Lung (tissue), 12 donors: ENCODE results near the gene NUDT14. TPM values are rescaled to one million over a fixed set of nuclear protein-coding genes. Genes with fewer than 3 reads are reported as not detected.

Experiments used
- ATAC-seq: fragments of 200-7000 bp; cut with Tn5 transposase; one replicate; pipeline ENCODE4 v1.9.1; 2020; ENCODE audit warnings: moderate number of reproducible peaks; ENCODE audit not compliant: insufficient read depth, low FRiP score
- DNase-seq, 3 donors: peaks; one replicate each; pipeline ENCODE4 v3.0.0-alpha.2; 2013 to 2017
- H3K27ac ChIP-seq, 2 donors: one replicate each; pipeline ENCODE4 v1.5.1; 2013; ENCODE audit warnings: mild to moderate bottlenecking in 2 of 2, moderate library complexity in 2 of 2, control low read depth in 1 of 2, inconsistent platforms in 1 of 2, low read depth in 1 of 2, low read length in 1 of 2
- H3K27me3 ChIP-seq, 3 donors: one replicate each; pipeline ENCODE4 v1.5.1; 2013; ENCODE audit warnings: low read length in 2 of 3; ENCODE audit not compliant: control insufficient read depth in 3 of 3, insufficient read depth in 3 of 3
- H3K36me3 ChIP-seq, 4 donors: one replicate each; pipeline ENCODE4 v1.5.1; 2013; ENCODE audit warnings: low read length in 4 of 4, mild to moderate bottlenecking in 1 of 4, moderate library complexity in 1 of 4; ENCODE audit not compliant: control insufficient read depth in 4 of 4, insufficient read depth in 4 of 4
- H3K4me1 ChIP-seq, 5 donors: one replicate each; pipeline ENCODE4 v1.5.1; 2013; ENCODE audit warnings: low read length in 5 of 5, mild to moderate bottlenecking in 2 of 5, moderate library complexity in 1 of 5; ENCODE audit not compliant: control insufficient read depth in 5 of 5, insufficient read depth in 5 of 5
- H3K4me3 ChIP-seq: one replicate; pipeline ENCODE4 v1.5.1; 2013; ENCODE audit warnings: mild to moderate bottlenecking, control low read depth, moderate library complexity
- H3K9ac ChIP-seq, 2 donors: one replicate each; pipeline ENCODE4 v1.5.1; 2013; ENCODE audit warnings: low read length in 2 of 2, control low read depth in 1 of 2; ENCODE audit not compliant: insufficient read depth in 1 of 2
- H3K9me3 ChIP-seq, 4 donors: one replicate each; pipeline ENCODE4 v1.5.1; 2013; ENCODE audit warnings: low read length in 3 of 4, mild to moderate bottlenecking in 1 of 4, moderate library complexity in 1 of 4; ENCODE audit not compliant: control insufficient read depth in 4 of 4, insufficient read depth in 3 of 4
- CTCF ChIP-seq: IDR thresholded peaks from 2 replicates; pipeline ENCODE4 v1.5.1; 2012; ENCODE audit warnings: mild to moderate bottlenecking; ENCODE audit errors: control extremely low read depth, extremely low read depth
- WGBS, 2 donors: extraction: QIAGEN DNeasy Blood & Tissue Kit; methylation state at CpG; one replicate each; pipeline ENCODE4 v1.1.7; 2013; 5-methylcytosine and 5-hydroxymethylcytosine counted together
- polyA plus RNA-seq, 2 donors: library from polyadenylated mRNA; stranded (reverse); fragments of 200-250 nt; gene quantifications; one replicate each; pipeline ENCODE4 v1.2.1, GENCODE V29; 2013
- total RNA-seq, 2 donors: library from RNA; depleted of rRNA in 1 of 2; stranded (reverse); fragments of >200 nt in 1 of 2; gene quantifications; one replicate each; pipeline ENCODE4 v1.2.1, GENCODE V29; 2014 to 2021
- donor health status: control.
- donor health status: control.
- donor health status: Bipolar disorder and iron deficiency.
- donor health status: healthy.
- donor health status: DM: yes; HTN: yes; CAD: no.

Gene NUDT14
- total and polyA plus RNA-seq, 4 donors = 27.7 to 80.7 (median 51.3) TPM

GRCh38 chr14:105148604-105149145 lies 32.4 kb downstream of the NUDT14 start:
- peaks cover 0 to 33% (median 0%) of the 10 kb centered on the region in 4 donors for H3K36me3 ChIP-seq
- no peak overlapping the region for H3K27ac ChIP-seq
- ATAC-seq (no peak), DNase-seq (no peak)
- 94 to 95% methylated on average over 23 to 27 of the region's 27 CpGs for WGBS, 2 donors
- peaks cover 0 to 7% (median 0%) of the 10 kb centered on the region in 5 donors for H3K4me1 ChIP-seq
- no peaks in the 10 kb centered on the region for H3K27me3 ChIP-seq
- H3K9ac ChIP-seq = no peak overlapping the region
- no peak overlapping the region for H3K4me3 ChIP-seq
- TF ChIP-seq CTCF = no peak
- H3K9me3 ChIP-seq = no peaks in the 10 kb centered on the region

DNA sequence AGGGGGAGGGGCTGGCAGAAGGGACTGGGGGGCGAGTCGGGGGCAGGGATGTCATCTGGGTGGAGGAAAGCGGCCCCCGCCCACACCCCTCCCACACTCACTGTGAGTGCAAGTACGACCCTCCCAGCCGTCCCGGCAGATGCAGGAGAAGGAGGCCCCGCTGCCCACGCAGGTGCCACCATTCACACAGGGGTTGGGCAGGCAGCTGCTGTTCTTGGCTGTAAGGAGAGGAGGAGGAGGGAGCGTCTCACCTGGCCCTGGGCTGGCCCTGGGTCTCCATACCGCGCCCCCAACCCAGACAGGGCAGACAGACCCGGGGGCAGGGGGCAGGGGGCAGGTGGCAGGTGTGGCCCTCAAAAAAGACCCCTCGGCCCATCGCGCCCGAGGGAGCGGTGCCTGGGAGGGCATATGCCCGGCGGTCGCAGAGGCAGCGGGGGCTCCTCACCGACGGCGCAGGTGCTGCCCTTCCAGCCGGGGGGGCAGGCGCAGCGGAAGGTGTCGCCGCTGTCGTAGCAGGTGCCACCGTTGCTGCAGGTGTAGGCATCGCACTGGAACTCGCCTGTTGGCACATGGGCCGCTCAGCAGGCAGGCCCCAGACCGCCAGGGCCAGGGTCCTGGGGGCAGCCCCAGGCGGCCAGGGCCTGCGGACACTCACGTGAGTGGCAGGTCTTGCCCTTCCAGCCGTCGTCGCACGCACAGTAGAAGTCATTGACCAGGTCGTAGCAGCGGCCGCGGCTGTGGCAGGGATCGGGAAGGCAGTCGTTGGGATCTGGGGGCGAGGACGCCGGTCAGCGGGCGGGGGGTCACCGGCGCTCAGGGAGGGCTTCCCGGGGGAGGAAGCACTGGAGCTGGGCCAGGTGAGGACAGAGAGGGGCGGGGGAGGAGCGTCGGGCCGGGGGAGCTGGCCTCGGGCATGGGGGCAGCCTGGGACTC lies 33.2 kb downstream of the NUDT14 start:
- Histone ChIP-seq H3K9ac (no peak overlapping the region), H3K36me3 (peaks cover 0 to 39% (median 0%) of the 10 kb centered on the region in 4 donors), H3K4me1 (peaks cover 0 to 7% (median 0%) of the 10 kb centered on the region in 5 donors), H3K27ac (no peak overlapping the region), H3K4me3 (no peak overlapping the region), H3K27me3 (no peaks in the 10 kb centered on the region), H3K9me3 (no peaks in the 10 kb centered on the region)
- no peak for DNase-seq
- no peak for TF ChIP-seq CTCF
- 94% methylated on average over 56 to 62 of the region's 62 CpGs for WGBS, 2 donors
- no peak for ATAC-seq

- DNase-seq (peak in 1 of 3 donors; percentile 7), ATAC-seq (no peak)
- Histone ChIP-seq H3K4me3 (no peak overlapping the region), H3K27me3 (no peaks in the 10 kb centered on the region), H3K27ac (no peak overlapping the region), H3K9me3 (no peaks in the 10 kb centered on the region), H3K36me3 (peaks cover 0 to 41% (median under 1%) of the 10 kb centered on the region in 4 donors), H3K4me1 (no peaks in the 10 kb centered on the region), H3K9ac (no peak overlapping the region)
- WGBS, 2 donors = 93 to 94% methylated on average over 21 to 22 of the region's 22 CpGs
- TF ChIP-seq CTCF = no peak
These were observed 34.0 kb downstream of the NUDT14 start for GRCh38 chr14:105146976-105147635.
